Measurements from ENCODE around the gene TNRC18. TPM values are rescaled to one million over a fixed set of nuclear protein-coding genes. Genes with fewer than 3 reads are reported as not detected.

TNRC18 gene
- total and polyA plus RNA-seq, 9 of the 15 experiments (the other 6 are each of a cell fraction or from before 2014, with no cell fraction given): 0.03 to 43.2 (median 18.0) TPM

- peak; percentile 45; the same call in 1 of the 2 replicates for TF ChIP-seq TAF7 (tag; IDR thresholded peaks at IDR 0.05)
- TF ChIP-seq, protein P1, sequence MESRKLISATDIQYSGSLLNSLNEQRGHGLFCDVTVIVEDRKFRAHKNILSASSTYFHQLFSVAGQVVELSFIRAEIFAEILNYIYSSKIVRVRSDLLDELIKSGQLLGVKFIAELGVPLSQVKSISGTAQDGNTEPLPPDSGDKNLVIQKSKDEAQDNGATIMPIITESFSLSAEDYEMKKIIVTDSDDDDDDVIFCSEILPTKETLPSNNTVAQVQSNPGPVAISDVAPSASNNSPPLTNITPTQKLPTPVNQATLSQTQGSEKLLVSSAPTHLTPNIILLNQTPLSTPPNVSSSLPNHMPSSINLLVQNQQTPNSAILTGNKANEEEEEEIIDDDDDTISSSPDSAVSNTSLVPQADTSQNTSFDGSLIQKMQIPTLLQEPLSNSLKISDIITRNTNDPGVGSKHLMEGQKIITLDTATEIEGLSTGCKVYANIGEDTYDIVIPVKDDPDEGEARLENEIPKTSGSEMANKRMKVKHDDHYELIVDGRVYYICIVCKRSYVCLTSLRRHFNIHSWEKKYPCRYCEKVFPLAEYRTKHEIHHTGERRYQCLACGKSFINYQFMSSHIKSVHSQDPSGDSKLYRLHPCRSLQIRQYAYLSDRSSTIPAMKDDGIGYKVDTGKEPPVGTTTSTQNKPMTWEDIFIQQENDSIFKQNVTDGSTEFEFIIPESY (CRISPR knock-in tag; IDR thresholded peaks at IDR 0.05): peak; percentile 80
- peak; percentile 75; the same call in 1 of the 2 replicates for TF ChIP-seq KLF6 (CRISPR knock-in tag; IDR thresholded peaks at IDR 0.05; ENCODE audit: borderline replicate concordance)
- peak; percentile 16 for TF ChIP-seq PHF20 (IDR thresholded peaks at IDR 0.05; ENCODE audit: partially characterized antibody)
- peak; percentile 80 for TF ChIP-seq SMAD4 (CRISPR knock-in tag; conservative IDR thresholded peaks at IDR 0.05)
- TF ChIP-seq TEAD4 (IDR thresholded peaks at IDR 0.05; ENCODE audit: low read length): no peak
- no peak for TF ChIP-seq TEAD4 (CRISPR knock-in tag; IDR thresholded peaks at IDR 0.05; ENCODE audit: borderline replicate concordance)
- TF ChIP-seq ZNF395 (CRISPR knock-in tag; IDR thresholded peaks at IDR 0.05): peak; percentile 63; the same call in 1 of the 2 replicates
- peak; percentile 66; the same call in 1 of the 2 replicates for TF ChIP-seq PHF8 (IDR thresholded peaks at IDR 0.05; ENCODE audit: borderline replicate concordance, low read length)
- no peak for TF ChIP-seq NR4A1 (CRISPR knock-in tag; IDR thresholded peaks at IDR 0.05)
- TF ChIP-seq NR4A1 (tag; IDR thresholded peaks at IDR 0.05): peak; percentile 71; the same call in 1 of the 2 replicates
- TF ChIP-seq ZNF239 (CRISPR knock-in tag; IDR thresholded peaks at IDR 0.05): 0 out of 2 replicates have a peak, but pooled peaks have one; percentile 5
- TF ChIP-seq TFAP4 (CRISPR knock-in tag; IDR thresholded peaks at IDR 0.05; ENCODE audit: borderline replicate concordance): peak; percentile 47; the same call in 1 of the 2 replicates
- TF ChIP-seq MBD2 (IDR thresholded peaks at IDR 0.05; ENCODE audit: borderline replicate concordance, low read depth): peak; percentile 26; the same call in 1 of the 2 replicates
- TF ChIP-seq RB1 (IDR thresholded peaks at IDR 0.05; ENCODE audit: low read depth): peak; percentile 16; the same call in 1 of the 2 replicates
- TF ChIP-seq L3MBTL2 (IDR thresholded peaks at IDR 0.05): peak; percentile 92
- 0 out of 2 replicates have a peak, but pooled peaks have one; percentile 22 for TF ChIP-seq ZNF668 (CRISPR knock-in tag; IDR thresholded peaks at IDR 0.05)
- no peak for TF ChIP-seq MIER1 (IDR thresholded peaks at IDR 0.05; ENCODE audit: low read depth)
- TF ChIP-seq ZNF263 (CRISPR knock-in tag; IDR thresholded peaks at IDR 0.05; ENCODE audit: borderline replicate concordance): 0 out of 2 replicates have a peak, but pooled peaks have one; percentile 23
- TF ChIP-seq ZNF589 (CRISPR knock-in tag; IDR thresholded peaks at IDR 0.05; ENCODE audit: low read depth): peak; percentile 62; the same call in 1 of the 2 replicates
- TF ChIP-seq ETV5 (CRISPR knock-in tag; IDR thresholded peaks at IDR 0.05; ENCODE audit: low read depth): 0 out of 2 replicates have a peak, but pooled peaks have one; percentile 24
- no peak; the same call in 1 of the 2 replicates for TF ChIP-seq JUN (IDR thresholded peaks at IDR 0.05; ENCODE audit: borderline replicate concordance, low read depth, low read length)
- TF ChIP-seq JUN (CRISPR knock-in tag; IDR thresholded peaks at IDR 0.05; ENCODE audit: borderline replicate concordance): no peak
- peak; percentile 80 for TF ChIP-seq HDAC8 (tag; IDR thresholded peaks at IDR 0.05)
These were observed 5.0 kb upstream of the TNRC18 start (continued) for GRCh38 chr7:5428478-5429252.
